MM.1S (cell line): ENCODE measurements around the gene TNIK.

ENCODE experiments used
- EZH2 ChIP-seq: fragments of 300-600 bp; sonication (generic); optimal IDR thresholded peaks from 2 replicates; pipeline ENCODE3; 2017; ENCODE audit warnings: low read depth, mild to moderate bottlenecking, antibody characterized with exemption, low read length, mixed read lengths
- EZH2phosphoT487 ChIP-seq: fragments of 300-600 bp; sonication (generic); IDR thresholded peaks from 2 replicates; pipeline ENCODE4 v1.6.1; 2018; ENCODE audit warnings: antibody characterized with exemption, low read length
- TF ChIP-seq, protein P1 (sequence below): fragments of 300-600 bp; sonication (generic); IDR thresholded peaks from 2 replicates; pipeline ENCODE4 v1.5.1; 2016; ENCODE audit warnings: antibody characterized with exemption, low read length, mixed read lengths

- TF ChIP-seq EZH2 (no peak), EZH2phosphoT487 (no peak)
- TF ChIP-seq, protein P1, sequence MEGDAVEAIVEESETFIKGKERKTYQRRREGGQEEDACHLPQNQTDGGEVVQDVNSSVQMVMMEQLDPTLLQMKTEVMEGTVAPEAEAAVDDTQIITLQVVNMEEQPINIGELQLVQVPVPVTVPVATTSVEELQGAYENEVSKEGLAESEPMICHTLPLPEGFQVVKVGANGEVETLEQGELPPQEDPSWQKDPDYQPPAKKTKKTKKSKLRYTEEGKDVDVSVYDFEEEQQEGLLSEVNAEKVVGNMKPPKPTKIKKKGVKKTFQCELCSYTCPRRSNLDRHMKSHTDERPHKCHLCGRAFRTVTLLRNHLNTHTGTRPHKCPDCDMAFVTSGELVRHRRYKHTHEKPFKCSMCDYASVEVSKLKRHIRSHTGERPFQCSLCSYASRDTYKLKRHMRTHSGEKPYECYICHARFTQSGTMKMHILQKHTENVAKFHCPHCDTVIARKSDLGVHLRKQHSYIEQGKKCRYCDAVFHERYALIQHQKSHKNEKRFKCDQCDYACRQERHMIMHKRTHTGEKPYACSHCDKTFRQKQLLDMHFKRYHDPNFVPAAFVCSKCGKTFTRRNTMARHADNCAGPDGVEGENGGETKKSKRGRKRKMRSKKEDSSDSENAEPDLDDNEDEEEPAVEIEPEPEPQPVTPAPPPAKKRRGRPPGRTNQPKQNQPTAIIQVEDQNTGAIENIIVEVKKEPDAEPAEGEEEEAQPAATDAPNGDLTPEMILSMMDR, result no peak
Observed at GRCh38 chr3:171315101-171315500, 145.1 kb downstream of the TNIK start.
